B cell (primary cell): ENCODE data around the gene ADCK2. TPM values are rescaled to one million over a fixed set of nuclear protein-coding genes. Genes with fewer than 3 reads are reported as not detected.

ENCODE experiments used
- ATAC-seq: fragments of 200-7000 bp; cut with Tn5 transposase; one replicate; pipeline ENCODE4 v1.10.0; 2021; ENCODE audit warnings: low read depth, mild to moderate bottlenecking, moderate number of reproducible peaks, moderate library complexity
- CTCF ChIA-PET: fragments of 350-600 bp; sonication (Branson Sonifier 250); formaldehyde crosslinking; loops from one replicate; lab custom pipeline; 2021; ENCODE audit warnings: antibody characterized with exemption, inconsistent platforms; lab: Charles Lee
- POLR2A ChIA-PET: fragments of 350-600 bp; sonication (Branson Sonifier 250); formaldehyde crosslinking; loops from one replicate; lab custom pipeline; 2021; ENCODE audit warnings: antibody characterized with exemption; lab: Charles Lee
- DNase-seq: peaks from one replicate; pipeline ENCODE4 v3.0.0; 2013
- H2AFZ ChIP-seq: 2 replicates; pipeline ENCODE4 v1.6.1; 2012; ENCODE audit warnings: mild to moderate bottlenecking, low read depth, low read length; ENCODE audit not compliant: insufficient read depth, poor library complexity, severe bottlenecking
- H3K27ac ChIP-seq, 2 donors: 1 replicate in 1 of 2; 2 replicates in 1 of 2; pipeline ENCODE4 v1.5.1; 2012 to 2013; ENCODE audit warnings: low read length in 2 of 2, mild to moderate bottlenecking in 2 of 2, moderate library complexity in 1 of 2
- H3K27me3 ChIP-seq, 4 experiments: fragments of 200-600 bp in 1 of 4; sonication (generic) in 1 of 4; replicated peaks in 1 of 4; 1 replicate in 2 of 4; 2 replicates in 2 of 4; pipeline versions ENCODE4 v1.6.1 to v1.7.0; 2013 to 2016; ENCODE audit warnings: low read length in 3 of 4, mild to moderate bottlenecking in 2 of 4, mixed read lengths in 1 of 4, moderate library complexity in 1 of 4; ENCODE audit not compliant: insufficient read depth in 4 of 4, control insufficient read depth in 3 of 4; ENCODE audit errors: control extremely low read depth in 1 of 4
- H3K36me3 ChIP-seq, 2 experiments: replicated peaks in 1 of 2; 1 replicate in 1 of 2; 2 replicates in 1 of 2; pipeline versions ENCODE4 v1.6.1 to v1.7.1; 2013; ENCODE audit warnings: low read length in 1 of 2; ENCODE audit not compliant: insufficient read depth in 2 of 2, control insufficient read depth in 1 of 2; ENCODE audit errors: control extremely low read depth in 1 of 2, extremely low read depth in 1 of 2
- H3K4me1 ChIP-seq, 2 donors: fragments of 200-600 bp in 1 of 2; sonication (generic) in 1 of 2; 1 replicate in 1 of 2; 2 replicates in 1 of 2; pipeline versions ENCODE4 v1.5.1 to v1.6.1; 2013 to 2017; ENCODE audit warnings: low read length in 2 of 2; ENCODE audit not compliant: control insufficient read depth in 2 of 2, insufficient read depth in 2 of 2
- H3K4me2 ChIP-seq: replicated peaks from 2 replicates; pipeline ENCODE3; 2012; ENCODE audit warnings: mild to moderate bottlenecking, low read depth, low read length; ENCODE audit not compliant: poor library complexity, severe bottlenecking
- H3K4me3 ChIP-seq, 5 experiments: fragments of 200-600 bp in 1 of 5; sonication (generic) in 1 of 5; 1 replicate in 3 of 5; 2 replicates in 2 of 5; pipeline versions ENCODE4 v1.5.1 to v1.7.0; 2011 to 2016; ENCODE audit warnings: low read length in 4 of 5, mild to moderate bottlenecking in 4 of 5, low read depth in 2 of 5, control low read depth in 1 of 5, moderate library complexity in 1 of 5; ENCODE audit not compliant: insufficient read depth in 1 of 5; ENCODE audit errors: control extremely low read depth in 1 of 5, extremely low read depth in 1 of 5
- H3K79me2 ChIP-seq: fragments of 200-600 bp; sonication (generic); one replicate; pipeline ENCODE4 v1.6.0; 2016; ENCODE audit warnings: low read length; ENCODE audit not compliant: control insufficient read depth, insufficient read depth
- H3K9ac ChIP-seq: fragments of 200-600 bp; sonication (generic); 2 replicates; pipeline ENCODE4 v1.6.1; 2017; ENCODE audit warnings: mild to moderate bottlenecking, low read length, moderate library complexity
- H3K9me3 ChIP-seq, 3 donors: one replicate each; pipeline versions ENCODE4 v1.6.1 to v1.7.1; 2013; ENCODE audit warnings: low read length in 2 of 3; ENCODE audit not compliant: control insufficient read depth in 2 of 3, insufficient read depth in 1 of 3; ENCODE audit errors: control extremely low read depth in 1 of 3
- H4K20me1 ChIP-seq: 2 replicates; pipeline ENCODE4 v1.6.0; 2012; ENCODE audit warnings: mild to moderate bottlenecking, low read length; ENCODE audit not compliant: insufficient read depth, control insufficient read depth, poor library complexity, severe bottlenecking
- H3K27ac Mint-ChIP-seq: one replicate; pipeline ENCODE4 v1.8.0; 2021; ENCODE audit warnings: mixed read lengths
- H3K27me3 Mint-ChIP-seq: one replicate; pipeline ENCODE4 v1.8.0; 2021; ENCODE audit warnings: mixed read lengths
- H3K4me1 Mint-ChIP-seq: one replicate; pipeline ENCODE4 v1.8.0; 2021; ENCODE audit warnings: mixed read lengths
- H3K4me3 Mint-ChIP-seq: one replicate; pipeline ENCODE4 v1.8.0; 2021; ENCODE audit warnings: mixed read lengths
- H3K9me3 Mint-ChIP-seq: one replicate; pipeline ENCODE4 v1.8.0; 2022; ENCODE audit warnings: mixed read lengths; ENCODE audit not compliant: insufficient read depth
- CTCF ChIP-seq: fragments of 200-600 bp; IDR thresholded peaks from one replicate; pipeline ENCODE4 v1.8.0; 2022; ENCODE audit warnings: antibody characterized with exemption, mild to moderate bottlenecking
- EZH2 ChIP-seq: IDR thresholded peaks from 2 replicates; pipeline ENCODE4 v1.6.1; 2012; ENCODE audit warnings: borderline replicate concordance, low read depth, mild to moderate bottlenecking, moderate library complexity, low read length; ENCODE audit not compliant: insufficient read depth, poor library complexity, severe bottlenecking
- WGBS: methylation state at CpG from one replicate; pipeline ENCODE4 v1.1.5; 2013; ENCODE audit warnings: missing lambda C conversion rate; ENCODE audit not compliant: insufficient coverage; 5-methylcytosine and 5-hydroxymethylcytosine counted together
- intact Hi-C: fragments of 100-400 bp; cut with micrococcal nuclease; formaldehyde crosslinking; loops from one replicate; pipeline ENCODE4 v1.10.0; 2022
- polyA plus RNA-seq: library from polyadenylated mRNA; depleted of rRNA; stranded (reverse); fragments of >200 nt; gene quantifications from 2 replicates; pipeline ENCODE4 v1.2.3, GENCODE V29; 2012
- total RNA-seq, 2 donors: library from RNA; stranded (reverse); fragments of 120-200 nt in 1 of 2; gene quantifications; 1 replicate in 1 of 2; 2 replicates in 1 of 2; pipeline versions ENCODE4 v1.2.3 to v1.2.4, GENCODE V29; 2013 to 2022

The ADCK2 gene
- total and polyA plus RNA-seq, 2 donors (not counting 1 experiment from before 2014, with no cell fraction given), result 13.3 to 32.6 TPM

- no peak overlapping the region for H3K4me3 Mint-ChIP-seq
- ChIA-PET POLR2A (no interaction called here), CTCF (no interaction called here)
- no peaks in the 10 kb centered on the region for H3K27me3 Mint-ChIP-seq
- Histone ChIP-seq H3K36me3 (peaks cover 3 to 36% of the 10 kb centered on the region in 2 experiments), H3K9ac (no peak overlapping the region), H3K27me3 (no peaks in the 10 kb centered on the region), H3K4me1 (no peaks in the 10 kb centered on the region), H3K27ac (no peak overlapping the region), H3K4me3 (no peak overlapping the region), H3K79me2 (no peaks in the 10 kb centered on the region), H4K20me1 (no peaks in the 10 kb centered on the region), H2AFZ (no peak overlapping the region), H3K9me3 (peaks cover 0 to 3% (median 0%) of the 10 kb centered on the region in 3 donors), H3K4me2 (no peak overlapping the region)
- no peak overlapping the region for H3K27ac Mint-ChIP-seq
- no peak for DNase-seq
- ATAC-seq, result no peak
- no peaks in the 10 kb centered on the region for H3K9me3 Mint-ChIP-seq
- TF ChIP-seq EZH2 (no peak), CTCF (no peak)
- H3K4me1 Mint-ChIP-seq, result no peaks in the 10 kb centered on the region
- intact Hi-C loops, result no loop called here
- 98% methylated on average over 5 of the region's 6 CpGs for WGBS
Measured at GRCh38 chr7:140688341-140688740, 15.6 kb downstream of the ADCK2 start.

DNA sequence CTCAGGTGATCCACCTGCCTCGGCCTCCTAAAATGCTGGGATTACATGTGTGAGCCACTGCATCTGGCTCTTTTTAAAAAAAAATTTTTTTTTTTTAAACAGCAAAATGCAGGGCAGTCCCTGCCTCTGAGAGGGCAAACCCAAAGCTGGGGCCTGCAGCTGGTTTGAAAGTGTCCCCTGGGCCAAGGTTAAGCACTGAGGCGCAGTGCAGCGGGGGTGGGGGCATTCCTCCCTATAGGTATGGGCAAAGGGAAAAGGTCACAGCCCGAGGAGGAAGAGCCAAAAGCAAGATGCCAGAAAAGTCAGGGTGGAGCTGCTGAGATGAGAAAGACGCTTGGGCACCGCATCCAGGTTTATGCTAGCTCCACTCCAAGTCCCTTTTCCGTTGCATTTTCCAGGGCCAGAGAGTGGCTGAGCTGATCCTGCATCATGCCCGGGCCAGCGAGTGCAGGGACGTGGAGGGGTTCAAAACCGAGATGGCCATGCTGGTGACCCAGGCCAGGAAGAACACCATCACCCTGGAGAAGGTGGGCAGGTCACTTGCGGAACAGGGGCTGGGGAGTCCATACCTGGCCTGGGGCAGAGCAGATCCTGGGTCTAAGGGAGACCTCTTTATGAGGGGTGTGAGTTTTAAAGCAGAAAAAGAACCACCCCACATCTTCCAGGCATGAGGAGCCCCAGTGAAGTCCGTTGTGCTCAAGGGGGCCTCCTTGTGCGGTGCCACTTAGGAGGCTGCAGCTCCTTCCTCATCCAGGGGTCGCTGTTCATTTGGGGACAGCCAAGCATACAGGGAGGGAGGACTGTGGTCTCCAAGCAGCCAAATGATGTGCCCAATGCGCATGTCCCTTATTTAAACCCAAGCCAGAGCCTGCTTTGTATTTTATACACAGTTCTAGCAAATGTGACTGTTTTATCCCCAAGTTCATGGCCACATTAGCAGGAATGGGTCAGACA lies 16.7 kb downstream of the ADCK2 start:
- no peak overlapping the region for H2AFZ ChIP-seq
- no peak overlapping the region for H3K4me2 ChIP-seq
- DNase-seq (no peak), ATAC-seq (no peak)
- Mint-ChIP-seq H3K27me3 (no peaks in the 10 kb centered on the region), H3K9me3 (no peaks in the 10 kb centered on the region), H3K4me3 (no peak overlapping the region), H3K4me1 (no peaks in the 10 kb centered on the region), H3K27ac (no peak overlapping the region)
- ChIA-PET POLR2A (no interaction called here), CTCF (no interaction called here)
- peaks cover 3 to 31% of the 10 kb centered on the region in 2 experiments for H3K36me3 ChIP-seq
- TF ChIP-seq CTCF, result no peak
- TF ChIP-seq EZH2, result no peak
- H4K20me1 ChIP-seq, result no peaks in the 10 kb centered on the region
- H3K79me2 ChIP-seq, result no peaks in the 10 kb centered on the region
- no peaks in the 10 kb centered on the region for H3K4me1 ChIP-seq
- no peaks in the 10 kb centered on the region for H3K27me3 ChIP-seq
- intact Hi-C loops, result no loop called here
- H3K4me3 ChIP-seq, result no peak overlapping the region
- WGBS, result 97% methylated on average over 15 of the region's 16 CpGs
- H3K27ac ChIP-seq, result no peak overlapping the region
- peaks cover 0 to 3% (median 0%) of the 10 kb centered on the region in 3 donors for H3K9me3 ChIP-seq
- no peak overlapping the region for H3K9ac ChIP-seq
